ENCODE results near the gene RAB3B.
"Not testable (repeated sequence)": the region's sequence is repeated elsewhere in the genome, so short reads cannot be mapped to it uniquely, and the experiment has no call there.

Gene RAB3B

DNA sequence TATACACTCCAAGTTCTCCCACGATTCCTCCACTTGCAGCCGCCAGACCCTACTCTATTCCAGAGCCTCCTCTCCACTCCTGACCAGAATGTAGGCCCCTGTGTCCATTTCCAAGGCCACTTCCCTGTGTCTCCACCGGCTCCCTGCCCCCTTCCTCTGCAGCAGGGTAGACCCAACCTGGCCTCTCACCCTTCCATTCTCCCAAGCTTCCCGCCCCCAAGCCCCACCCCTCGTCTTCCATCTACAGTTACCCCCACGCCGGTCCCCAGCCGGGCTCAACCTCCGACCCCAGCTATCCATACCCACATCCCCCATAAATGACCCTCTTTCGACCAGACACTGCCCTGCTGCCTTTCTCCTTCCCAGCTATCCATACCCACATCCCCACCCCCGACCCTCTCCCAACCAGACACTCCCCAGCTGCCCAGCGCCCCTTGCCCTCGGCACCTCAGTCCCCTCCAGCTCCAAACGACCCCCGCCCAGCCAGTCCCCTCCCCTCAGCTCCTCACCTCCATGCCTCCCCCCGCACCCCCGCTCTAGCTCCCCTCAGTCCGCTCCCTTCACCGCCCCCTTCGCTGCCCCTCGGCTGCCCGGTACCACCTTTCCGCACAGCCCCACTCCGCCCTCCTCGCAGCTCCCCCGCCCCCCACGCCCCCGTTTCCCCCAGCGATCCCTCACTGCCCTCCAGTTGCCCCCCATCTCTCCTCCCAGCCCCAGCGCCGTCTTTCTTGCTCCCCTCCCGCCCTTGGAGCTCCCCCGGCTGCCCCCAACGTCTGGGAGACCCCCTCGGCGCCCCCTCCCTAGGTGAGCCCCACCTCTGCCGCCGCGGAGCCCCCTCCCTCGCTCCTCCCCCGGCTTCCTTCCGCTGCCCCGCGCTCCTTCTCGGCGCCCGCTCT, 670 bp downstream of the RAB3B start:
- no peak for DNase-seq (ENCODE audit: low spot score)

DNA sequence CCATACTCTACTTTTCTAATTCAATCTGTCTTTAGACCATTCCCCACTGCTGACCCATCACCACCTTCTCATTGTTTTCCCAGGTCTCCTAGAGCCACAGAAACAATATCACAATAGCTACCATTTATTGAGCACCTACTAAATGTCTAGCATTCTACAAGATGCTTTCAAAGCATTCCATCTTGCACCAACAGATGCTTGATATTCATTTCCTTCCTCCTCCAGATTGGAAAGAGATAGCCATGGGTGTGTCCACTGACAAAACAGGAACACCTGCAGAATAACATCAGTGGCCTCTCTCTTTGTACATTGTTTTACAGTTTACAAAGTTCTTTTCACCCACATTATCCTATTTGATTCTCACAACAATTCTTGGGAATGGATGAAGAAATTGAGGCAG, 2.2 kb downstream of the RAB3B start:
- no peak for DNase-seq (ENCODE audit: low spot score)

DNA sequence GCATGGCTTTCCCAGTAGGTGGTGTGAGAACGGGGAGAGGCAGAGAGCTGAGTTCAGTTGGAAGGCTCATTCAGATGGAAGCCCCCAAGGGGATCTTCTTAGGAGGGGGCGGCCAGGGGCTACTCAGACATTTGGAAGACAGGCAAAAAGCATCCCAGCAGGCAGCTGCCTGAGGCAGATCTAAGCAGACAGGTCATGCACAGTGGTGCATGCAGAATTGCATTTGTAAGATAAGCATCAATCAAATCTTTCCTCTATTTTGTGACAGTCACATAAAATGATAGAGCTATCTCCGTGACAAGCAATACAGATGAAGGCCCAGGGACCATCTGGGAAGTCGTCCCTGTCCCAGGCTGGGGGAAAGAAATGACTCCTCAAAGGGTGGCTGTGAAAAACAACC, 3.8 kb downstream of the RAB3B start:
- no peak for DNase-seq (ENCODE audit: low spot score)

DNA sequence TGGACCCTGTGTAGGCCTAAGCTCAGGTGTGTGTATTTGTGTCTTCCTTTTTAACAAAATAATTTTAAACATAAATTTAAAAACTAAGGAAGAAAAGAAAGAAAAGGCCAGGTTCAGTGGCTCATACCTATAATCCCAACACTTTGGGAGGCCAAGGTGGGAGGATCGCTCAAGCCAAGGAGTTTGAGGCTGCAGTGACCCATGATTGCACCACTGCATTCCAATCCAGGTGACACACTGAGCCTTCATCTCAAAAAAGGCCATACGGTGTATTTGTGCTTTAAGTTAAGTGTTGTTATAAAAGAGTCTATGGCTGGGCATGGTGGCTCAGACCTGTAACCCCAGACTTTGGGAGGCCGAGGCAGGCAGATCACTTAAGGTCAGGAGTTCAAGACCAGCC, 8.3 kb downstream of the RAB3B start:
- DNase-seq (ENCODE audit: low spot score): no peak

DNA sequence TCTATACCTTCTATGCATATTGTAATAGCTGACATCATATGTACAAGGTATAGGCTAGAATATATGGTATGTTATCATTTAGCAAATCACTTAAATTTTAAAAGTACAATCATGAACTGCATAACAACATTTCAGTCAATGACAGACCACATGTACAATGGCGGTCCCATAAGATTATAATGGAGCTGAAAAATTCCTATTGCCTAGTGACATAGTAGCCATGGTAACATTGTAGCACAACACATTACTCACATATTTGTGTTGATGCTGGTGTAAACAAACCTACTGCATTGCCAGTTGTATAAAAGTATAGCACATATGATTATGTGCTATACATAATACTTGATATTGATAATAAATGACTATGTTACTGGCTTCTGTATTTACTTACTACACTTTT, 8.9 kb downstream of the RAB3B start:
- no peak for DNase-seq (ENCODE audit: low spot score)

DNA sequence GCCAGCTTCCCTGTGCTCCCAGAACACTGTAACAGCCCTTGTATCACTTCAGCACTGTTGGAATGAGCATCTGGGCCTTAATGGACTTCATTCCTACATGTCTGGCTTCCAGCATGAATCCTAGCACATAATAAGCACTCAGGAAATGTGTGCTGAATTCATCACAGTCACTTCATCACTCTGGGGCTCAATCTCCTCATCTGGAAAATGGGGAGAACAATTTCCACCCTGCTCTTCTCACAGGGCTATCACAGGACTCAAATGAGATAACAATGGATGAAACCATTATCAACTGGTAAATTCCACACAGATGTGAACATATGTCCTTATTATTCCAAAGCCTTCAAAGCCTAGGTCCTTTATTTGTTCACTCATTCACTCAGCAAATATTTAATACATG, 12.4 kb downstream of the RAB3B start:
- DNase-seq (ENCODE audit: low spot score): no peak

DNA sequence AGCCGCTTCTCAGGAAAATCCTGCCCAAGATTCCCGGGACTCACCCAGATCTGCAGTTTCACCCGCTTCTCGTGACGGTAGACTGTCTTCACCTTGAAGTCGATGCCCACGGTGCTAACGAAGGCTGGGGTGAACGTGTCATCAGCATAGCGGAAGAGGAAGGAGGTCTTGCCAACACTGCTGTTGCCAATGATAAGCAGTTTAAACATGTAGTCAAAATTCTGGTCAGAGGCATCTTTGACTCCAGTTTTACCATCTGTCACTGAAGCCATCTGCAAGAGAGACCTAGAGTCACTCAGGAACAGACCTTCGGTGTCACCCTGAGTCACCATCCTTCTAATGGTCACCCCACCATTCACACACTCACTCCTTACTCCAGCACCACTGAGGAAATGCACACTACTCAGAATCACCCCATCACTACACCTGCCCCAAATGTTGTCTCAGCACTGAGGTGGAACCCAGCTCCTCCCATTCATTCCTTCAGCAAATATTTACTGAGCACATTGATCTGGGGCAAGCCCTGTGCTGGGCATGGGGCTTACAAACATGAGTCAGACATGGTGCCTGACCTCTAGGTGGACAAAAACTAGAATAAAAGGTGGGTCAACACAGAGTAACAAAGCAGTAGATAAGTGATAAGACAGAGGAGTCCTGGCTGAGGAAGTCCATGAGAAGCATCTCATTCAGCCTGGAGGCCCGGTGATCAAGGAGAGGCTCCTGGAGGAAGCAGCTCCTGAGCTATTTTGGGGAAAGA, 13.5 kb downstream of the RAB3B start:
- DNase-seq (ENCODE audit: low spot score): no peak

DNA sequence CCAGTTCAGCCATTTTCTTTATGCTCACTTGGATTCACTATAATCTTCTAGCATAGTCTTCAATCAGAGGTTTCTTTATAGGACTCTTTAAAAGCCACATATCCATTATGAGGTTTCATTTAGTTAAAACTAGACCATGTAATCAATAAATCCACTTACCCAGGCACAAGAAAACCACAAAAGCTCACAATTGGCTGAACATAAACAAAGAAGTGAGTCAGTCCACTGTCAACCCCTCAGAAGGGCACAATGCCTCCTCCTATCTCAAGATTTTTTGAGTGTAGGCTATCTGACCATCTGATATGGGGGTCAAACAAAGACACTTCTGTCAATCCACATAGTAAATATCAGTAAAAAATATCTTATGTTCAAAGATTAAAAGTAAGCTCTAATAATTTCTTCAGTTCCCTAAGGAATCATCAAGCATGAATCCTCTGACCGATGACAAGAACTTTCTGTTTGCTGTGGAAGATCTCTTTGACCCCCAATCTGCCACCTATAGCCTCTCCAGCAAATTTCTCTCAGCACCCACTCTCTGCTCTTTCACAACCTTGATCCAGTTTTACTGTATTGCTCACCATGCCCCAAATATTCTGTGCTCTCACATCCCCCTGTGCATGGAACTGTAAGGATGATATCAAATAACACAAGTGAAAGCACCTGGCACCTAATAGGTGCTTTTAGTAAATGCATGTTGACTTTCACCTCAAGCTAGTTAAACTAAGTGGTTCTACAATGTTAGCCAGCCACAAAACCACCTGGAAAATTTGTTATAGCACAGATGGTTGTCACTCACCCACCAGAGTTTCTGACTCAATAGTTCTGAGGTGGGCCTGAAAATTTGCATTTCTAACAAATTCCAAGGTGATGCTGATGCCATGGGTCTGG, 16.7 kb downstream of the RAB3B start:
- no peak for DNase-seq (ENCODE audit: low spot score)

DNA sequence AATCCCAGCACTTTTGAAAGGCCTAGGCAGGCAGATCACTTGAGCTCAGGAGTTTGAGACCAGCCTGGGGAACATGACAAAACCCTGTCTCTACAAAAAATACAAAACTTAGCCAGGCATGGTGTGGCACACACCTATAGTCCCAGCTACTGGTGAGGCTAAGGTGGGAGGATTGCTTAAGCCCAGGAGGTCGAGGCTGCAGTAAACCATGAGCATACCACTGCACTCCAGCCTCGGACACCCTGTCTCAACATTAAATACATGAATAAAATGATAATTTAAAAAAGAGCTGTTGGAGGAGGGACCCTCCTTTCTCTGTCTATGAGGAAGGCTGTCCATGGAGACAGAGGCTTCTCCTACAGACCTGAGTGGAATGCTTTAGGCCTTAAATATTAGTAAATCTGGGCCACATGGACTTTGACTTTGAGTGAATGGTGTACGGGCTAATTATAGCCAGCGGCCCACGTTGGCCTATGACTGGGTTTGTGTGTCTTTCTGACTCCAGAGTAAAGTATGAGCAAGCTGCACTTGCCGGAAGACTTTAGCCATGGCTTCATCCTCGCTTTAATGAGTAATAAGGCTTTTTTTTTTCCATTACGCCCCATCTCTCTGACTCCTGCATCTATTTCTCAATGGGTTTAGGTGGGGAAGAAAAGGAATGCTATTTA, 21.3 kb downstream of the RAB3B start:
- DNase-seq (ENCODE audit: low spot score): no peak

DNA sequence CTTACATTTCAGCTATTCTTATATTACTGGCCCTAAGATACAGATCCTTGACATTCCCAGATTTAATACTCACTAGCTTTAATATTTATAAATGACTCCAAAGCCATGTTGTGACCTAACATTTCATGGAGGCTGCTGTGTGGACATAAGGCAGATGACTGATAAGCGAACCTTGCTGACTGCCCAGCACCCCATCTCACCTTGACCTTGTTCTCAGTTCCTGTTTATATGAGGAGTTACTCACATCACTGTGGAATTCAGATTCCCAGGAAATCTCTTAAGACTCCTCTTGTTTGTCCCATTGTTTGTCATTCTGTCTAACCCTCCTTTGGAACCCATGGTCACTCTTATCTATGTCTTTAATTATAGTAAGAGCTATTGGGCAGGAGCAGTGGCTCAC, 21.9 kb downstream of the RAB3B start:
- DNase-seq (ENCODE audit: low spot score): no peak

DNA sequence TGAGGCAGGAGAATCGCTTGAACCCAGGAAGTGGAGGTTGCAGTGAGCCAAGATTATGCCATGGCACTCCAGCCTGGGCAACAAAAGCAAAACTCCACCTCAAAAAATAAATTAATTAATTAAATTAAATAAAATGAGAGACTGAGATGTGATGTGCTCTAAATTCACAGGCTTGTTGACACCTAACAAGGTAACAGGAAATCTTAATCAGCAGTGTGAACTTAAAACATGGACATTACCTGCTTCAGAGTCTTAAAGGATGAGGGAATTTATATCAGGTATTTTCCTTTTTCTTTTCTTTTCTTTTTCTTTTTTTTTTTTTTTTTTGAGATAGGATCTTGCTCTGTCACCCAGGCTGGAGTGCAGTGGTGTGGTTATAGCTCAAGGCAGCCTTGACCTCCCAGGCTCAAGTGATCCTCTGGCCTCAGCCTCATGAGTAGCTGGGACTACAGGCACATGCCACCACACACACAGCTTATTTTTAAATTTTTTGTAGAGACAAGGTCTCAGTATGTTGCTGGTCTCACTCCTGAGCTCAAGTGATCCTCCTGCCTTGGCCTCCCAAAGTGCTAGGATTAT, 23.2 kb downstream of the RAB3B start:
- DNase-seq (ENCODE audit: low spot score): not testable (repeated sequence)

DNA sequence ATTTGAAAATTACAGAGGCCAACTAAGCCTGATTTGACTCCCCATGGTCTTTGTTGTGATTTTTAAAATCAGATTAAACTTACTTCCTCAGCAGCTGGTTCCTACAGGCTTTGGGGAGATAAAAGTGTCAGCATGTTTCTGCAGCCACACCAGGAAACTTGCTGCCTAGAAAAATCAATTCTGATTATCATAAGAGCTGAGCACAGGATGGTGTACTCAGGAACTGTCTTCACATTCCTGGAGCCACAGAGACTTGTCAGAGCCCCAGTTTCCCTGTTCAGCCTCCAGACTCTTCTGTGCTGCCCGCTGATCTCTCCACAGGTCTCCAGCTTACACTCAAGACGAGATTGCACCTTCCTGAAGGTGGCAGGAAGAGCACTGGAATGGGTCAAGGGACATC, 23.9 kb downstream of the RAB3B start:
- no peak for DNase-seq (ENCODE audit: low spot score)

DNA sequence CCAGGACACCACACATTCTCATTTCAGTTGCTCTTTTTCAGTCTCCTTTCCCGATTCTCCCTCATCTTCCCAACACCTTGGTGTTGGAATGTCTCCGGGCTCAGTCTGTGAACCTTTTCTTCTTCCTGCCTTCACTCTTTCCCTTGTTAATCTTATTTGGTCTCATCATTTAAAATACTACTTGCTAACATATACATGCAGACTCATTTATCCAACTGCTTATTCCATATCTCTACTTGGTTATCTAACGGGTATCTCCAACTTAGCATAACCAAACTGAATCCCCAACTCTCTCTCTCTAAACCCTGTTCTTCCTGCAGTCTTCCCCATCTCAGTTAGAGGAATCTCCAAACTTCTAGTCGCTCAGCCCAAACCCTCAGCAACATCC, 26.2 kb downstream of the RAB3B start:
- DNase-seq (ENCODE audit: low spot score): no peak

DNA sequence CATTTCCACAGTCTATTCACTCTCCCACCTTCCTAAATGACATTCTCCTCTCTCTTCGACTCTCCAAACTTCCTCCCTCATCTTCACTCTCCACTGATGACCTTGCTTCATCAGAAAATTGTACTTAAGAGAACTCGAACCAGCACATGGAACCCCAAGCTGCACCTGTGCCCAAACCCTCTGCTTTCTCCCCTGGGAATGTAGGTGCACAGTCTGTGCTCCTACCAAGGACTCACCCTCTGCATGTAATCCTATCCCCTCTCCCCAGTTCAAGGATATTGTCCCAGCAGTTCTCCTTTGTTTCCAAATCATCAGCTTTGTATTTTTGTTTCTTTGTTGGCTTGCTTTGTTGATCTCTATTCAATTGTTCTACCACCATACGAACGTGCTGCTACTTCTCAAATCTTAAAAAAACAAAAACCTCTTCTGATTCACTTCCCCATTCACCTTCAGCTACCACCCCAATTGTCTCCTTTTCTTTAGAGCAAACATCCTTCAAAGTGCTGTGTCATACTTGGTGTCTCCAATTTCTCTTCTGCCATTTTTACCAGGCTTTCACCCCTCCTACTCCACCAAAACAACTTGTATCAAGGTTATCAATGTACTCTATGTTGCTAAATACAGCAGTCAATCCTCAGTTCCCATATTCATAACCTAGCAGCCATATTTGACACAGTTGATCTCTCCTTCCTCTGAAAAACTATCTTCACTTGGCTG, 26.8 kb downstream of the RAB3B start:
- no peak for DNase-seq (ENCODE audit: low spot score)

DNA sequence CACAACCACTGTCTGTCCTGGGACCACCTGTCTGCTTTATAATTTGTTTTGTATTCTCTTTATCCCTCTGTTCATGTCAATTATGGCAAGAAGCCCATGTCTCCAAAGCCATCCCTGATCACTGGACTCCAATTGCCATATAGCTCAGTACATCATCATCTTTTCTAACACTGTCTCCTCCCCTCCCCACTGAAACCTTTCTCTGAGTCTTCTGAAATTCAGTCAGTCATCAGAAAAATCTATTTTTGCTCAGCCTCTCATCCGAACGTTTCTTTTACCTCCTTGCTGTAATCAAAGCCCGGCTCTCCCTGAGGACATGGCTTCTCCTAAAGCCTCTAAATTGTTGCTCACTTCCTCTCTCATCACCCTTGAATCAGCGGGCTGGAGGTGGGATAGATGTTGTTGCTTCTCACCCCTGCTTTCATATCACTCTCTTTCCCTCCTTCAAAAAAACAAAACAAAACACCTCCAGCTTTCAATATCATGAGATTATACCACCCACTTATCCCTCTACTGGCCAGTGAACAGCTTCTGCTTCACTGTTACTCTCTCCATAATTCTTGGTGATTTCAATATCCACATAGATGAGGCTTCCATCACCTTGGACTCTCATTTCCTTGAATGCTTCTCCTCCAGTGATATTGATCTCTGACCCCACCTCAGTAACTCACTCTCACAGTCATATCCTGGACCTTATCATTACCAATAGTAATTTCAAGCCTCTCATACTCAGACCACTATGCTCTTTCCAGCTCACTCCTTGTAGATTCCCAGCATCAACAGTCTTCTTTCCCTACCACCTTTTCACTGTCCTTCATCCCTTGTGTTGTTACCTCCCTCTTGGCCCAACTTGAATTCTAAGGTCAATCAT, 27.8 kb downstream of the RAB3B start:
- DNase-seq (ENCODE audit: low spot score): no peak

DNA sequence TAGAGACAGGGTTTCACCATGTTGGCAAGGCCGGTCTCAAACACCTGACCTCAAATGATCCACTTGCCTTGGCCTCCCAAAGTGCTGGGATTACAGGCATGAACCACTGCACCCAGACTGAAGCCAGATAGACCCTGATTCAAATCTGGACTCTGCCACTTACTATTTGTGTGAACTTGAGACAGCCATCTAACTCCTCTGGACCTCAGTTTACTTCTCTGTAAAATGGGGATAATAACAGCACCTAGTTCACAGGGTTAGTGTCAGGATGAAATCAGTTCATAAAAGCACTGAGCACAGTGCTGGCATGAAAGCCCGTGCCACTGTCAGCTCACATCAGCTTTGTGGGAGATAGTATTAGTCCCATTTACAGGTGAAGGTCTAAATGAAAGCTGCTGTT, 28.5 kb downstream of the RAB3B start:
- no peak for DNase-seq (ENCODE audit: low spot score)

DNA sequence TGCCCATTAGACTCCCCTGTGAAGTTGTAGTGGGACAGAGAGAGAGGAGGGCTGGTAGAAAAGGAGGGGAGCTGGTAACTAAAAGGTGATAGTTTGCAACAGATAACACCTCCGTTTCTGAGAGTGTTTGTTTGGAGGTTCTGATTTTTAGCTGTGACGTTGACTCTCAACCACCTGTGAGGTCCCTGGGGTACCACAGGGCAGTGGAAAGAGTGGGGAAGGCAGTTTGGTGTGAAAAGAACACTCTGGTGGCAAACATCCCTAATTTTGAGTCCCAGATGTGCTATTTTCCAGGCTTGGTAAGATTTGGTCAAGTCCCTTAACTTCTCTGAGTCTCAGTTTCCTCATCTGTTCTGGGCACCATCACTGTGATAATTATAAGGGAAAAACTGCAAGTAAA, 29.3 kb downstream of the RAB3B start:
- no peak for DNase-seq (ENCODE audit: low spot score)

DNA sequence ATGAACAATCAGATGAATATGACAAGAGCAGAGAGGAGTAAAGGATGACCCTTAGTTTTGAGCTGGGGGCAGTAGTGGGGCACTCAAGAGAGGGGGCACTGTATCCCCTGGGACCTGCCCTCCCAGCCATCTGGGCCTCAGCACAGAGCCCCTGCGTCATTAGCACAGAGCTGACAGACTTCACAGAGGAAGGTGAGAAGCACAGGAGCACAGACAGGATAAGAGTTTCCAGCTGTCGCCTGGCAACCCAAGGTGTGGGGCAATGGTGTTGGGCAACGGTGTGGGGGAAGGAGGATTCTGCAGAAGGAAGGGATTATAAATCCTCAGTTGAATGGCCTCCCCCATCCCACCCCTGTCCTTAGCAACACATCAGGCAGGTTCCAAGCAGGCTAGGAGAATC, 30.2 kb downstream of the RAB3B start:
- no peak for DNase-seq (ENCODE audit: low spot score)

DNA sequence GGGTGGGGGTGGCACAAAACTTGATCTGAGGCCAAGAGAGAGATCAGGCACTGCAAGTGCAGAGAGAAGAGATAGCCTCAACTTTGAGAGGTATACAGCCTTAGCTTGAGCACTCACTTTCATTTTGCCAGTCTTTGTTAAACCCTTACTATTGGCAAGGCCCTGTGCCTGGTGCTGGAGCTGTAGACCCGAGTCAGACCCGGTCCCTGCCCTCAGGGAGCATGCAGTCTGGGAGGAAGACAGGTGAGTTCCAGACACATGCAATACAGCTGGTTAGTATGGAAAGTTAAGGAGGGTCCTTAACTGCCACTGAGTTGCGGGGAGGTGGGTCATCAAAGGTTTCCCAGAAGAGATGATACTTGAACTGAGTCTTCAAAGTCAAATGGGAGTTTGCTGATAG, 31.7 kb downstream of the RAB3B start:
- no peak for DNase-seq (ENCODE audit: low spot score)

DNA sequence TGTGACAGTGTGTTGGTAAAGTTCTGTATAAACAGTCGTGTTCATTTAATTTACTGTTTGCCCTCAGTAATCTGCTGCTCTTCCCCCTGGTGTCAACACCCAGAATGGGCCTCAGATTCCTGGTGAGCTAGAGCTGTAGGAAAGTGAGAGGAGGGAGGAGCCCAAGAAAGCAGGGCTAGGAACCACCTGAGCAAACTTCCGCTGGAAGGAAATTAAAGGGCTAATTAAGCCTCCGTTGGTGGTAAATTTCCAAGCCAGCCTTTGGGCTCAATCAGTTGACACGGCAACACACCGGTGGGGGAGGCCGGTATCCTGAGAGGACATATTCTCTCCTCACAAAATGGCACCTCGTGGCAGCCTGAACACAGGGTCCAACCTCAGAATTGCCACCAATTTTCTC, 32.9 kb downstream of the RAB3B start:
- DNase-seq (ENCODE audit: low spot score): no peak

All from CD4-positive, alpha-beta T cell treated with Interleukin-2 at 100 ng/mL for 4 hours (primary cell).